Caco-2 (cell line): ENCODE results near the gene ERICH4. TPM values are rescaled to one million over a fixed set of nuclear protein-coding genes. Genes with fewer than 3 reads are reported as not detected.

Source experiments
- BruUV-seq: library from RNA; stranded (reverse); fragments of 400-500 nt; replicated peaks from 2 replicates; lab custom pipeline; 2021; lab: Mats Ljungman, UMichigan
- CTCF ChIA-PET: fragments of 300-600 bp; sonication (Branson Sonifier 250); formaldehyde crosslinking; loops from one replicate; lab custom pipeline; 2022; ENCODE audit warnings: antibody characterized with exemption; lab: Charles Lee
- POLR2A ChIA-PET: fragments of 300-600 bp; sonication (Branson Sonifier 250); formaldehyde crosslinking; loops from one replicate; lab custom pipeline; 2022; ENCODE audit warnings: antibody characterized with exemption; lab: Charles Lee
- DNase-seq, 2 experiments: peaks; one replicate each; pipeline versions ENCODE4 v3.0.0 to v3.0.0-alpha.2; 2020 to 2022
- H3K27me3 ChIP-seq: replicated peaks from 2 replicates; pipeline ENCODE4 v1.6.0; 2011; ENCODE audit warnings: low read length; ENCODE audit not compliant: control insufficient read depth, insufficient read depth
- H3K36me3 ChIP-seq: 2 replicates; pipeline ENCODE4 v1.5.1; 2011; ENCODE audit warnings: low read length; ENCODE audit not compliant: control insufficient read depth, insufficient read depth
- H3K4me1 ChIP-seq: fragments of 250-450 bp; sonication (Bioruptor Pico); 2 replicates; pipeline ENCODE4 v1.5.1; 2020; ENCODE audit warnings: mild to moderate bottlenecking
- H3K4me3 ChIP-seq: 2 replicates; pipeline ENCODE4 v1.5.1; 2011; ENCODE audit warnings: low read depth, mild to moderate bottlenecking, control low read depth, low read length
- H3K9me3 ChIP-seq: fragments of 250-450 bp; sonication (Bioruptor Pico); 2 replicates; pipeline ENCODE4 v1.5.1; 2020; ENCODE audit warnings: mild to moderate bottlenecking, moderate library complexity
- H3K27ac Mint-ChIP-seq: one replicate; pipeline ENCODE4 v1.8.0; 2022; ENCODE audit warnings: mixed read lengths; ENCODE audit not compliant: unreplicated experiment
- H3K27me3 Mint-ChIP-seq: one replicate; pipeline ENCODE4 v1.8.0; 2022; ENCODE audit warnings: mixed read lengths; ENCODE audit not compliant: insufficient read depth, unreplicated experiment
- H3K36me3 Mint-ChIP-seq: one replicate; pipeline ENCODE4 v1.8.0; 2022; ENCODE audit warnings: mild to moderate bottlenecking, mixed read lengths; ENCODE audit not compliant: insufficient read depth, unreplicated experiment
- H3K4me1 Mint-ChIP-seq: one replicate; pipeline ENCODE4 v1.8.0; 2022; ENCODE audit warnings: low read depth, mixed read lengths; ENCODE audit not compliant: unreplicated experiment
- H3K4me3 Mint-ChIP-seq: one replicate; pipeline ENCODE4 v1.8.0; 2022; ENCODE audit warnings: mild to moderate bottlenecking, moderate library complexity, mixed read lengths; ENCODE audit not compliant: unreplicated experiment
- H3K9me3 Mint-ChIP-seq: one replicate; pipeline ENCODE4 v1.8.0; 2022; ENCODE audit warnings: mixed read lengths; ENCODE audit not compliant: unreplicated experiment
- CTCF ChIP-seq, 2 experiments: fragments of 200-600 bp in 1 of 2; IDR thresholded peaks; 1 replicate in 1 of 2; 2 replicates in 1 of 2; pipeline versions ENCODE4 v1.5.1 to v1.8.0; 2011 to 2022; ENCODE audit warnings: antibody characterized with exemption in 1 of 2, control low read depth in 1 of 2, inconsistent platforms in 1 of 2, low read depth in 1 of 2, low read length in 1 of 2, mild to moderate bottlenecking in 1 of 2, moderate library complexity in 1 of 2; ENCODE audit not compliant: insufficient read depth in 1 of 2, severe bottlenecking in 1 of 2, unreplicated experiment in 1 of 2
- intact Hi-C: fragments of 100-400 bp; cut with micrococcal nuclease; formaldehyde crosslinking; loops from one replicate; pipeline ENCODE4 v1.10.0; 2022; ENCODE audit not compliant: unreplicated experiment
- total RNA-seq: library from RNA; stranded (reverse); gene quantifications from 2 replicates; pipeline ENCODE4 v1.2.3, GENCODE V29; 2022

Gene ERICH4
- total RNA-seq, 1 experiment from 2014 or later = not detected

- Histone ChIP-seq H3K4me1 (no peaks in the 10 kb centered on the region), H3K9me3 (no peaks in the 10 kb centered on the region), H3K27me3 (no peaks in the 10 kb centered on the region), H3K36me3 (no peaks in the 10 kb centered on the region), H3K4me3 (no peak overlapping the region)
- H3K27ac Mint-ChIP-seq = no peak overlapping the region
- H3K27me3 Mint-ChIP-seq = peaks cover 4% of the 10 kb centered on the region
- ChIA-PET POLR2A (interaction anchor here (0.7 to 1.3 kb wide), 2 partner anchors 10 to 537 kb away, joined by 4 to 5 read pairs; no protein-coding TSS in a partner anchor), CTCF (interaction anchor here (0.5 to 4.3 kb wide), 13 partner anchors 10 to 329 kb away, joined by 3 to 22 read pairs (median 3); partner anchors contain the start of genes B3GNT8 and DMAC2)
- peaks cover 6% of the 10 kb centered on the region for H3K36me3 Mint-ChIP-seq
- peak; percentile 99 for TF ChIP-seq CTCF (IDR thresholded peaks at IDR 0.05; ENCODE audit: insufficient read depth in 1 of 2, low read depth in 1 of 2, low read length in 1 of 2, severe bottlenecking in 1 of 2, unreplicated experiment in 1 of 2)
- DNase-seq = peak; percentile 80 to 85
- no peaks in the 10 kb centered on the region for H3K4me1 Mint-ChIP-seq
- intact Hi-C loops = loop anchor here (1.0 kb wide), 4 partner anchors 88 to 148 kb away; no protein-coding TSS in a partner anchor
- H3K4me3 Mint-ChIP-seq = peak overlapping the region; percentile 49
- BruUV-seq = no TSS peak
- no peaks in the 10 kb centered on the region for H3K9me3 Mint-ChIP-seq
Observed at GRCh38 chr19:41449079-41449864, 6.3 kb downstream of the ERICH4 start.

- DNase-seq = no peak
- ChIA-PET CTCF (interaction anchor here (0.6 to 4.3 kb wide), 4 partner anchors 10 to 1099 kb away, joined by 4 to 22 read pairs (median 4); partner anchors contain the start of genes B3GNT8 and DMAC2), POLR2A (interaction anchor here (1.3 kb wide), 1 partner anchor 11 kb away, joined by 4 read pairs; no protein-coding TSS in a partner anchor)
- Histone ChIP-seq H3K4me1 (no peaks in the 10 kb centered on the region), H3K36me3 (no peaks in the 10 kb centered on the region), H3K4me3 (no peak overlapping the region), H3K9me3 (no peaks in the 10 kb centered on the region), H3K27me3 (no peaks in the 10 kb centered on the region)
- no TSS peak for BruUV-seq
- intact Hi-C loops = loop anchor here (1.0 kb wide), 4 partner anchors 87 to 147 kb away; no protein-coding TSS in a partner anchor
- TF ChIP-seq CTCF (IDR thresholded peaks at IDR 0.05; ENCODE audit: insufficient read depth in 1 of 2, low read depth in 1 of 2, low read length in 1 of 2, severe bottlenecking in 1 of 2, unreplicated experiment in 1 of 2) = no peak
- Mint-ChIP-seq H3K4me3 (no peak overlapping the region), H3K9me3 (no peaks in the 10 kb centered on the region), H3K27ac (no peak overlapping the region), H3K36me3 (peaks cover 6% of the 10 kb centered on the region), H3K27me3 (peaks cover 4% of the 10 kb centered on the region), H3K4me1 (no peaks in the 10 kb centered on the region)
Observed at GRCh38 chr19:41449865-41450178, 6.9 kb downstream of the ERICH4 start.

- Histone ChIP-seq H3K27me3 (no peaks in the 10 kb centered on the region), H3K9me3 (no peaks in the 10 kb centered on the region; the same call in 1 of the 2 replicates), H3K36me3 (no peaks in the 10 kb centered on the region), H3K4me3 (no peak overlapping the region), H3K4me1 (no peaks in the 10 kb centered on the region)
- intact Hi-C loops = no loop called here
- no peak for TF ChIP-seq CTCF (IDR thresholded peaks at IDR 0.05; ENCODE audit: insufficient read depth in 1 of 2, low read depth in 1 of 2, low read length in 1 of 2, severe bottlenecking in 1 of 2, unreplicated experiment in 1 of 2)
- H3K4me1 Mint-ChIP-seq = no peaks in the 10 kb centered on the region
- ChIA-PET POLR2A (no interaction called here), CTCF (interaction anchor here (0.7 to 0.9 kb wide), 2 partner anchors 16 to 111 kb away, joined by 4 to 6 read pairs; no protein-coding TSS in a partner anchor)
- H3K27me3 Mint-ChIP-seq = peaks cover 6% of the 10 kb centered on the region
- no peak for DNase-seq
- no peak overlapping the region for H3K4me3 Mint-ChIP-seq
- no peaks in the 10 kb centered on the region for H3K9me3 Mint-ChIP-seq
- H3K27ac Mint-ChIP-seq = no peak overlapping the region
- no TSS peak for BruUV-seq
- H3K36me3 Mint-ChIP-seq = peaks cover 6% of the 10 kb centered on the region
Observed at GRCh38 chr19:41452584-41453275, 9.8 kb downstream of the ERICH4 start.
